H9 (cell line): ENCODE results near the gene TMEM115. TPM values are rescaled to one million over a fixed set of nuclear protein-coding genes. Genes with fewer than 3 reads are reported as not detected.

Experiments used
- DNase-seq: peaks from one replicate; pipeline ENCODE4 v3.0.0-alpha.2; 2017
- H2AFZ ChIP-seq: one replicate; pipeline ENCODE4 v1.6.1; 2013; ENCODE audit warnings: mild to moderate bottlenecking, low read length, control low read depth, moderate library complexity
- H2AK5ac ChIP-seq: 2 replicates; pipeline ENCODE4 v1.6.1; 2013; ENCODE audit warnings: low read length, control low read depth, mixed read lengths; ENCODE audit not compliant: insufficient read length
- H2BK120ac ChIP-seq: one replicate; pipeline ENCODE4 v1.6.1; 2013; ENCODE audit warnings: low read depth, mild to moderate bottlenecking, low read length, control low read depth, inconsistent platforms; ENCODE audit not compliant: poor library complexity, severe bottlenecking
- H2BK12ac ChIP-seq: 2 replicates; pipeline ENCODE4 v1.6.1; 2013; ENCODE audit warnings: low read length, control low read depth, mixed read lengths, low read depth; ENCODE audit not compliant: insufficient read length
- H2BK15ac ChIP-seq: 2 replicates; pipeline ENCODE4 v1.6.1; 2013; ENCODE audit warnings: low read depth, low read length, control low read depth
- H2BK20ac ChIP-seq: one replicate; pipeline ENCODE4 v1.6.1; 2013; ENCODE audit warnings: low read depth, mild to moderate bottlenecking, low read length, control low read depth, inconsistent platforms; ENCODE audit not compliant: poor library complexity, severe bottlenecking
- H2BK5ac ChIP-seq: 2 replicates; pipeline ENCODE4 v1.6.1; 2013; ENCODE audit warnings: low read length, control low read depth, mixed read lengths; ENCODE audit not compliant: insufficient read length
- H3K14ac ChIP-seq: 2 replicates; pipeline ENCODE4 v1.6.1; 2013; ENCODE audit warnings: low read length, control low read depth; ENCODE audit not compliant: insufficient read depth
- H3K18ac ChIP-seq: 2 replicates; pipeline ENCODE4 v1.6.1; 2013; ENCODE audit warnings: low read depth, mild to moderate bottlenecking, mixed read lengths, low read length, control low read depth; ENCODE audit not compliant: insufficient read length
- H3K23ac ChIP-seq: 2 replicates; pipeline ENCODE4 v1.6.1; 2013; ENCODE audit warnings: low read length, control low read depth, mixed read lengths, low read depth; ENCODE audit not compliant: insufficient read length
- H3K23me2 ChIP-seq: 2 replicates; pipeline ENCODE4 v1.6.1; 2013; ENCODE audit warnings: low read depth, mild to moderate bottlenecking, mixed read lengths, low read length, control low read depth; ENCODE audit not compliant: insufficient read length, poor library complexity, severe bottlenecking
- H3K27ac ChIP-seq: 2 replicates; pipeline ENCODE4 v1.5.1; 2013; ENCODE audit warnings: low read length, control low read depth, mixed read lengths, low read depth; ENCODE audit not compliant: insufficient read length
- H3K27me3 ChIP-seq: 2 replicates; pipeline ENCODE4 v1.6.1; 2013; ENCODE audit warnings: low read length, control low read depth, inconsistent platforms; ENCODE audit not compliant: insufficient read depth
- H3K4ac ChIP-seq: 2 replicates; pipeline ENCODE4 v1.6.1; 2013; ENCODE audit warnings: low read depth, mild to moderate bottlenecking, control low read depth, inconsistent platforms, low read length, moderate library complexity
- H3K4me1 ChIP-seq: 2 replicates; pipeline ENCODE4 v1.6.1; 2013; ENCODE audit warnings: low read length, control low read depth, inconsistent platforms; ENCODE audit not compliant: insufficient read depth
- H3K4me2 ChIP-seq: 2 replicates; pipeline ENCODE4 v1.6.1; 2013; ENCODE audit warnings: low read length, control low read depth, mixed read lengths; ENCODE audit not compliant: insufficient read length, insufficient read depth
- H3K56ac ChIP-seq: 2 replicates; pipeline ENCODE4 v1.6.1; 2013; ENCODE audit warnings: low read depth, mild to moderate bottlenecking, mixed read lengths, low read length, control low read depth; ENCODE audit not compliant: insufficient read length
- H3K79me1 ChIP-seq: 2 replicates; pipeline ENCODE4 v1.6.1; 2013; ENCODE audit warnings: low read depth, mild to moderate bottlenecking, moderate library complexity, low read length, control low read depth, inconsistent platforms; ENCODE audit not compliant: insufficient read depth, poor library complexity, severe bottlenecking
- H3K79me2 ChIP-seq: 2 replicates; pipeline ENCODE4 v1.6.1; 2013; ENCODE audit warnings: low read length, control low read depth, inconsistent platforms; ENCODE audit not compliant: insufficient read depth
- H3K9ac ChIP-seq: 2 replicates; pipeline ENCODE4 v1.6.1; 2013; ENCODE audit warnings: low read length, control low read depth, mixed read lengths; ENCODE audit not compliant: insufficient read length; ENCODE audit errors: extremely low read depth
- H3K9me3 ChIP-seq: one replicate; pipeline ENCODE4 v1.6.1; 2013; ENCODE audit warnings: low read depth, low read length, inconsistent platforms; ENCODE audit not compliant: control insufficient read depth
- H3T11ph ChIP-seq: one replicate; pipeline ENCODE4 v1.6.1; 2013; ENCODE audit warnings: mild to moderate bottlenecking, low read length, control low read depth, inconsistent platforms
- H4K20me1 ChIP-seq: one replicate; pipeline ENCODE4 v1.6.1; 2013; ENCODE audit not compliant: control insufficient read depth, insufficient read length, insufficient read depth
- H4K5ac ChIP-seq: 2 replicates; pipeline ENCODE4 v1.6.1; 2013; ENCODE audit warnings: low read depth, mild to moderate bottlenecking, mixed read lengths, low read length, control low read depth; ENCODE audit not compliant: insufficient read length
- H4K8ac ChIP-seq: replicated peaks from 2 replicates; pipeline ENCODE4 v1.6.1; 2013; ENCODE audit warnings: low read length, control low read depth, mixed read lengths, low read depth; ENCODE audit not compliant: insufficient read length
- H4K91ac ChIP-seq: 2 replicates; pipeline ENCODE4 v1.6.1; 2013; ENCODE audit warnings: low read depth, mild to moderate bottlenecking, moderate library complexity, mixed read lengths, low read length, control low read depth; ENCODE audit not compliant: insufficient read length
- H3K27ac Mint-ChIP-seq, 3 experiments: 2 replicates in 2 of 3; 3 replicates in 1 of 3; pipeline ENCODE4 v1.8.0; 2020 to 2021; ENCODE audit warnings: mixed read lengths in 3 of 3, mild to moderate bottlenecking in 1 of 3, moderate library complexity in 1 of 3
- H3K27me3 Mint-ChIP-seq: 2 replicates; pipeline ENCODE4 v1.8.0; 2021; ENCODE audit warnings: low read depth, mild to moderate bottlenecking, moderate library complexity, mixed read lengths
- H3K36me3 Mint-ChIP-seq, 3 experiments: 2 replicates in 2 of 3; 3 replicates in 1 of 3; pipeline ENCODE4 v1.8.0; 2020 to 2021; ENCODE audit warnings: low read depth in 3 of 3, mixed read lengths in 3 of 3; ENCODE audit not compliant: insufficient read depth in 1 of 3
- H3K4me1 Mint-ChIP-seq, 2 experiments: 2 replicates each; pipeline ENCODE4 v1.8.0; 2020; ENCODE audit warnings: mixed read lengths in 2 of 2
- H3K4me3 Mint-ChIP-seq, 2 experiments: 2 replicates in 1 of 2; 3 replicates in 1 of 2; pipeline ENCODE4 v1.8.0; 2020 to 2021; ENCODE audit warnings: mild to moderate bottlenecking in 2 of 2, mixed read lengths in 2 of 2, moderate library complexity in 1 of 2
- H3K9me3 Mint-ChIP-seq, 2 experiments: 2 replicates in 1 of 2; 3 replicates in 1 of 2; pipeline ENCODE4 v1.8.0; 2020; ENCODE audit warnings: mild to moderate bottlenecking in 2 of 2, mixed read lengths in 2 of 2, moderate library complexity in 1 of 2
- WGBS: extraction: QIAGEN DNeasy Blood & Tissue Kit; methylation state at CpG from one replicate; pipeline ENCODE4 v1.1.7; 2013; ENCODE audit warnings: missing lambda C conversion rate, low lambda C conversion rate, mixed read lengths; ENCODE audit not compliant: insufficient read length; ENCODE audit errors: extremely low coverage; 5-methylcytosine and 5-hydroxymethylcytosine counted together
- total RNA-seq: library from RNA; stranded (reverse); gene quantifications from 2 replicates; pipeline ENCODE4 v1.2.1, GENCODE V29; 2021
- TF ChIP-seq, protein P1 (sequence below): fragments of 200-600 bp; sonication (generic); conservative IDR thresholded peaks from 3 replicates; pipeline ENCODE4 v1.8.0; 2021; ENCODE audit warnings: antibody characterized with exemption, mild to moderate bottlenecking

Gene TMEM115
- total RNA-seq, 1 experiment from 2014 or later = 32.3 TPM

- Histone ChIP-seq H2BK120ac (no peak overlapping the region), H3K9me3 (no peaks in the 10 kb centered on the region), H3K9ac (no peak overlapping the region), H3K56ac (no peak overlapping the region), H3K27me3 (no peaks in the 10 kb centered on the region), H2BK15ac (no peak overlapping the region), H2BK5ac (no peak overlapping the region), H2AK5ac (no peak overlapping the region), H2BK20ac (no peak overlapping the region), H3T11ph (no peak overlapping the region), H2AFZ (no peak overlapping the region), H2BK12ac (no peak overlapping the region), H3K4me1 (no peaks in the 10 kb centered on the region), H4K5ac (no peak overlapping the region), H4K8ac (no peak overlapping the region), H3K4ac (no peak overlapping the region), H3K23me2 (no peaks in the 10 kb centered on the region), H3K27ac (no peak overlapping the region), H3K79me2 (no peaks in the 10 kb centered on the region), H3K23ac (no peak overlapping the region), H3K18ac (no peak overlapping the region), H3K14ac (no peak overlapping the region; the same call in 1 of the 2 replicates), H4K20me1 (peaks cover 2% of the 10 kb centered on the region), H3K4me2 (no peak overlapping the region), H4K91ac (no peak overlapping the region), H3K79me1 (no peaks in the 10 kb centered on the region)
- Mint-ChIP-seq H3K4me1 (0 out of 4 replicates have a peak, but pooled peaks cover 0 to 6% of the 10 kb centered on the region in 2 experiments), H3K4me3 (no peak overlapping the region), H3K27me3 (peaks cover 2% of the 10 kb centered on the region), H3K9me3 (no peaks in the 10 kb centered on the region), H3K27ac (no peak overlapping the region; a peak in 1 of 7 replicates), H3K36me3 (0 out of 7 replicates have a peak, but pooled peaks cover 0 to 4% (median 0%) of the 10 kb centered on the region in 3 experiments)
- WGBS = no CpG with 5 or more reads among the region's 12 CpGs
- TF ChIP-seq, protein P1, sequence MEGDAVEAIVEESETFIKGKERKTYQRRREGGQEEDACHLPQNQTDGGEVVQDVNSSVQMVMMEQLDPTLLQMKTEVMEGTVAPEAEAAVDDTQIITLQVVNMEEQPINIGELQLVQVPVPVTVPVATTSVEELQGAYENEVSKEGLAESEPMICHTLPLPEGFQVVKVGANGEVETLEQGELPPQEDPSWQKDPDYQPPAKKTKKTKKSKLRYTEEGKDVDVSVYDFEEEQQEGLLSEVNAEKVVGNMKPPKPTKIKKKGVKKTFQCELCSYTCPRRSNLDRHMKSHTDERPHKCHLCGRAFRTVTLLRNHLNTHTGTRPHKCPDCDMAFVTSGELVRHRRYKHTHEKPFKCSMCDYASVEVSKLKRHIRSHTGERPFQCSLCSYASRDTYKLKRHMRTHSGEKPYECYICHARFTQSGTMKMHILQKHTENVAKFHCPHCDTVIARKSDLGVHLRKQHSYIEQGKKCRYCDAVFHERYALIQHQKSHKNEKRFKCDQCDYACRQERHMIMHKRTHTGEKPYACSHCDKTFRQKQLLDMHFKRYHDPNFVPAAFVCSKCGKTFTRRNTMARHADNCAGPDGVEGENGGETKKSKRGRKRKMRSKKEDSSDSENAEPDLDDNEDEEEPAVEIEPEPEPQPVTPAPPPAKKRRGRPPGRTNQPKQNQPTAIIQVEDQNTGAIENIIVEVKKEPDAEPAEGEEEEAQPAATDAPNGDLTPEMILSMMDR = no peak
- DNase-seq = no peak
Measured at GRCh38 chr3:50390508-50391224, 31.3 kb upstream of the TMEM115 start.
